Stimulated activated naive CD8-positive, alpha-beta T cell treated with anti-CD3 and anti-CD28 coated beads, Interleukin-15, Interleukin-2, amounts not matched to agents 100 U/mL and 50 U/mL, for 24 hours (primary cell): ENCODE results near the gene FCRL6.

Source experiments
- ATAC-seq: fragments of 150-1000 bp; cut with Tn5 transposase; one replicate; pipeline ENCODE4 v1.10.0; 2021
- DNase-seq: peaks from one replicate; pipeline ENCODE4 v3.0.0; 2021

Gene FCRL6

DNA sequence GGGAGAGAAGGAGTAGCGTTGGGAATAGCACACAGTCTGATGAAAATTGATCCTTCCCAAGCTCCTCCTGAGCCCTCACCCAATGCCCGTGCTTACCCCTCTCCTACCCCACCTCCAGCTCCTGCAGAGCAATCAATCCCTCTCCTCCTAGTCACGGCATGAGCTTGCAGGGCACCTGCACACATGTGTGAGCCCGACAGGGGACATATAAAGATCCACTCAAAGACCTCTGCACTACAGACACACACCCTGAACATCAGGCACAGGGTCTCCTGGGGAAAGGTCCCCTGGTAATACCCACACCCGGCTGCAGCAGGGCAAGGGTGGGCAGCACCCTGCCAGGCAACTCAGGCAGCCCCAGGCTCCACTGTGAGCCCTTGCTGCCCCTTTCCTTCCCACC is 59.9 kb downstream of the FCRL6 start:
- DNase-seq = no peak
- no peak for ATAC-seq

DNA sequence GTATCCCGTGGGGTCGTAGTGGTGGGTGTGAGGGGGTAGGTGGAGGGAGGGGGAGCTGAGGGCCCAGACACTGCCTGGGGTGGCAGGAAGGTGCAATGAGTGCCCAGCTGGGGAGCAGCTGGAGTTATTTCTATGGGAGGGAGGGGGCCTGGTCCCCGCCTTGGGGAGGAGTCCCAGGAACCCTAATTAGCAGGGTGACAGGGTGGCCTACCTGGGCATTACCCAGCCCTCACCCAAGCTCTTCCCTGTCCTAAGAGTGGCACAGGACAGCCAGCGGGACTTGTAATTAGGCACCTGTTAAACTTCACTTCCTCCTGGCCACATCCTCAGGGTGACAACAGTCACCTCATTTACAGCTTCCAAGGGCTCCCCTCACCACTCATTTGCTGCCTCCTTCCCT is 60.4 kb downstream of the FCRL6 start, which contains the start of gene VSIG8:
Gene VSIG8, minus strand, starts transcription at position 101 of the 400 bp plus-strand sequence. CDS start 136 bp downstream, outside the sequence.
- no peak for ATAC-seq
- DNase-seq = no peak

DNA sequence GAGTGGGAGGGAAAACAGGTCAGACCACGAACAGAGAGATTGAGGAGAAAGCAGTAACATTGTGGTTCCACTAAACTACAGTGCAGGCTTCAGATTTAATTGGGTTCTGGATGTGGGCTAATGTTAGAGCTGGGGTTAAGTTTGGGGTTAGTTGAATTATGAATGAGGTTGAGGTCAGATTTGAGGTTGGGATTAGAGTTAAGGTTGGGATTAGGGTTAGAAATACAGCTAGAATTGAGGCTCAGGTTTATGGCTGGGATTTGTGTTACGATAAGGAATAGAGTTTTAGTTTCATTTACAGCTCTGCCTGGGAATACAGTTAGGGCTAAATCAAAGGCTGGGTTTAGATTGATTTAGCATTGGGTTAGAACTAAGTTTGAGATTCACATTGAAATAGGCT is 62.1 kb downstream of the FCRL6 start:
- DNase-seq (no peak), ATAC-seq (no peak)
